ENCODE measurements around the gene ABAT.

ABAT gene

GRCh38 chr16:8819411-8820034, 145.1 kb downstream of the ABAT start:
- DNase-seq: no peak

GRCh38 chr16:8822403-8822802, 148.0 kb downstream of the ABAT start:
- no peak for DNase-seq

- no peak for DNase-seq
These were observed 152.0 kb downstream of the ABAT start for GRCh38 chr16:8826278-8826879.

- DNase-seq: no peak
These were observed 154.2 kb downstream of the ABAT start for GRCh38 chr16:8828541-8829165.

GRCh38 chr16:8831450-8831849, 157.0 kb downstream of the ABAT start:
- DNase-seq: no peak

- no peak for DNase-seq
These were observed 157.7 kb downstream of the ABAT start for GRCh38 chr16:8831871-8832716.

- no peak for DNase-seq
These were observed 158.3 kb downstream of the ABAT start for GRCh38 chr16:8832717-8833105.

All from DMS53 (cell line).